GM19351 (cell line): Measurements from ENCODE around the gene MED12L.

Experiments used
- ATAC-seq: cut with Tn5 transposase; IDR thresholded peaks from one replicate; pipeline ENCODE4 v1.9.1; 2021; ENCODE audit warnings: mild to moderate bottlenecking, moderate library complexity; ENCODE audit not compliant: unreplicated experiment

MED12L gene

GRCh38 chr3:151483961-151484520 lies 398.6 kb downstream of the MED12L start:
- ATAC-seq: no peak
